Calu3 (cell line): ENCODE measurements around the gene TMEM178B. TPM values are rescaled to one million over a fixed set of nuclear protein-coding genes. Genes with fewer than 3 reads are reported as not detected.
"Not testable (repeated sequence)": the region's sequence is repeated elsewhere in the genome, so short reads cannot be mapped to it uniquely, and the experiment has no call there.

ENCODE experiments used
- BruUV-seq: library from RNA; stranded (reverse); fragments of 400-500 nt; replicated peaks from 2 replicates; lab custom pipeline; 2021; lab: Mats Ljungman, UMichigan
- CTCF ChIA-PET: fragments of 300-600 bp; sonication (Branson Sonifier 250); formaldehyde crosslinking; loops from one replicate; lab custom pipeline; 2022; ENCODE audit warnings: antibody characterized with exemption; lab: Charles Lee
- DNase-seq: peaks from one replicate; pipeline ENCODE4 v3.0.0; 2022
- H3K27ac Mint-ChIP-seq: one replicate; pipeline ENCODE4 v1.8.0; 2022; ENCODE audit warnings: mixed read lengths; ENCODE audit not compliant: unreplicated experiment
- H3K27me3 Mint-ChIP-seq: one replicate; pipeline ENCODE4 v1.8.0; 2022; ENCODE audit warnings: mixed read lengths; ENCODE audit not compliant: unreplicated experiment
- H3K36me3 Mint-ChIP-seq: one replicate; pipeline ENCODE4 v1.8.0; 2022; ENCODE audit warnings: mild to moderate bottlenecking, moderate library complexity, mixed read lengths; ENCODE audit not compliant: insufficient read depth, unreplicated experiment
- H3K4me1 Mint-ChIP-seq: one replicate; pipeline ENCODE4 v1.8.0; 2022; ENCODE audit warnings: mild to moderate bottlenecking, low read depth, mixed read lengths; ENCODE audit not compliant: unreplicated experiment
- H3K4me3 Mint-ChIP-seq: one replicate; pipeline ENCODE4 v1.8.0; 2022; ENCODE audit warnings: mild to moderate bottlenecking, low read depth, moderate library complexity, mixed read lengths; ENCODE audit not compliant: unreplicated experiment
- H3K9me3 Mint-ChIP-seq: one replicate; pipeline ENCODE4 v1.8.0; 2022; ENCODE audit warnings: low read depth, mixed read lengths; ENCODE audit not compliant: unreplicated experiment
- CTCF ChIP-seq: fragments of 200-600 bp; IDR thresholded peaks from one replicate; pipeline ENCODE4 v1.8.0; 2022; ENCODE audit warnings: antibody characterized with exemption; ENCODE audit not compliant: unreplicated experiment
- intact Hi-C: fragments of 100-400 bp; cut with micrococcal nuclease; formaldehyde crosslinking; loops from one replicate; pipeline ENCODE4 v1.10.0; 2022; ENCODE audit not compliant: unreplicated experiment
- total RNA-seq: library from RNA; stranded (reverse); gene quantifications from 2 replicates; pipeline ENCODE4 v1.2.3, GENCODE V29; 2022

The TMEM178B gene
- total RNA-seq, 1 experiment from 2014 or later = 1.5 TPM

- no peak for TF ChIP-seq CTCF
- intact Hi-C loops = no loop called here
- DNase-seq = no peak
- Mint-ChIP-seq H3K9me3 (peaks cover 2% of the 10 kb centered on the region), H3K27ac (no peak overlapping the region), H3K4me3 (no peak overlapping the region), H3K4me1 (no peaks in the 10 kb centered on the region), H3K36me3 (no peaks in the 10 kb centered on the region), H3K27me3 (no peaks in the 10 kb centered on the region)
- no TSS peak for BruUV-seq
- CTCF ChIA-PET = no interaction called here
These were observed 326.5 kb downstream of the TMEM178B start for GRCh38 chr7:141400356-141400755.

- CTCF ChIA-PET = interaction anchor here (0.6 kb wide), 1 partner anchor 353 kb away, joined by 3 read pairs; no protein-coding TSS in a partner anchor
- intact Hi-C loops = no loop called here
- no peaks in the 10 kb centered on the region for H3K4me1 Mint-ChIP-seq
- no peak for DNase-seq
- no peak for TF ChIP-seq CTCF
- no TSS peak for BruUV-seq
- no peak overlapping the region for H3K27ac Mint-ChIP-seq
- no peaks in the 10 kb centered on the region for H3K27me3 Mint-ChIP-seq
- H3K4me3 Mint-ChIP-seq = no peak overlapping the region
- H3K36me3 Mint-ChIP-seq = no peaks in the 10 kb centered on the region
- H3K9me3 Mint-ChIP-seq = peaks cover 4% of the 10 kb centered on the region
These were observed 328.6 kb downstream of the TMEM178B start for GRCh38 chr7:141402277-141402996.

GRCh38 chr7:141403846-141404245, 330.0 kb downstream of the TMEM178B start:
- H3K27ac Mint-ChIP-seq, DNase-seq, H3K36me3 Mint-ChIP-seq, H3K4me1 Mint-ChIP-seq, H3K9me3 Mint-ChIP-seq, intact Hi-C loops, H3K4me3 Mint-ChIP-seq, BruUV-seq, CTCF ChIA-PET: not testable (repeated sequence)
- H3K27me3 Mint-ChIP-seq = peaks cover 10% of the 10 kb centered on the region

- H3K4me3 Mint-ChIP-seq = no peak overlapping the region
- BruUV-seq = no TSS peak
- CTCF ChIA-PET = no interaction called here
These were observed 332.5 kb downstream of the TMEM178B start for GRCh38 chr7:141406347-141406746.

More at GRCh38 chr7:141406347-141406746, 332.5 kb downstream of the TMEM178B start:
- Mint-ChIP-seq H3K36me3 (no peaks in the 10 kb centered on the region), H3K27ac (no peak overlapping the region), H3K27me3 (peaks cover 12% of the 10 kb centered on the region), H3K9me3 (peaks cover 10% of the 10 kb centered on the region), H3K4me1 (no peaks in the 10 kb centered on the region)
- TF ChIP-seq CTCF = no peak
- DNase-seq = no peak
- intact Hi-C loops = no loop called here
